Neuronal stem cell (in vitro differentiated cells): ENCODE measurements around the gene GMPS.

Experiments used
- DNase-seq: peaks from one replicate; pipeline ENCODE4 v3.0.0-alpha.2; 2013; ENCODE audit warnings: low spot score
- H2AFZ ChIP-seq: one replicate; pipeline ENCODE4 v1.6.1; 2013; ENCODE audit warnings: mild to moderate bottlenecking, low read length, inconsistent platforms
- H2AK5ac ChIP-seq: 2 replicates; pipeline ENCODE4 v1.6.1; 2013; ENCODE audit warnings: low read depth, mild to moderate bottlenecking, inconsistent platforms, low read length, moderate library complexity, mixed read lengths
- H2BK120ac ChIP-seq: 2 replicates; pipeline ENCODE4 v1.6.1; 2013; ENCODE audit warnings: low read depth, mild to moderate bottlenecking, inconsistent platforms, low read length, moderate library complexity, mixed read lengths
- H2BK12ac ChIP-seq: one replicate; pipeline ENCODE4 v1.6.1; 2013; ENCODE audit warnings: low read length, inconsistent platforms
- H2BK15ac ChIP-seq: 2 replicates; pipeline ENCODE4 v1.6.1; 2013; ENCODE audit warnings: mild to moderate bottlenecking, low read length, inconsistent platforms, mixed read lengths
- H2BK5ac ChIP-seq: one replicate; pipeline ENCODE4 v1.6.1; 2013; ENCODE audit warnings: inconsistent platforms, mild to moderate bottlenecking, low read length, moderate library complexity
- H3K14ac ChIP-seq: one replicate; pipeline ENCODE4 v1.6.1; 2013; ENCODE audit warnings: low read length, inconsistent platforms
- H3K18ac ChIP-seq: 2 replicates; pipeline ENCODE4 v1.6.1; 2013; ENCODE audit warnings: low read length, inconsistent platforms
- H3K23ac ChIP-seq: 2 replicates; pipeline ENCODE4 v1.6.1; 2013; ENCODE audit warnings: low read depth, mild to moderate bottlenecking, mixed read lengths, low read length, inconsistent platforms; ENCODE audit not compliant: poor library complexity
- H3K27ac ChIP-seq: replicated peaks from 3 replicates; pipeline ENCODE4 v1.5.1; 2013; ENCODE audit warnings: low read length, inconsistent platforms
- H3K27me3 ChIP-seq, 3 experiments: 2 replicates each; pipeline ENCODE4 v1.6.1; 2013; ENCODE audit warnings: low read length in 3 of 3, mild to moderate bottlenecking in 2 of 3, inconsistent platforms in 1 of 3, low read depth in 1 of 3, mixed read lengths in 1 of 3, moderate library complexity in 1 of 3; ENCODE audit not compliant: control insufficient read depth in 3 of 3, insufficient read depth in 3 of 3
- H3K36me3 ChIP-seq, 2 donors: replicated peaks in 1 of 2; 2 replicates each; pipeline ENCODE4 v1.6.1; 2013; ENCODE audit warnings: low read length in 2 of 2; ENCODE audit not compliant: control insufficient read depth in 2 of 2, insufficient read depth in 2 of 2
- H3K4ac ChIP-seq: 2 replicates; pipeline ENCODE4 v1.6.1; 2013; ENCODE audit warnings: inconsistent platforms, mild to moderate bottlenecking, low read length, moderate library complexity
- H3K4me1 ChIP-seq, 2 donors: 1 replicate in 1 of 2; 2 replicates in 1 of 2; pipeline ENCODE4 v1.6.1; 2013; ENCODE audit warnings: low read length in 2 of 2, low read depth in 1 of 2; ENCODE audit not compliant: control insufficient read depth in 2 of 2, insufficient read depth in 1 of 2
- H3K4me2 ChIP-seq: one replicate; pipeline ENCODE4 v1.6.1; 2013; ENCODE audit warnings: mild to moderate bottlenecking, low read length, inconsistent platforms; ENCODE audit not compliant: insufficient read depth, poor library complexity, severe bottlenecking
- H3K4me3 ChIP-seq, 2 donors: 2 replicates each; pipeline ENCODE4 v1.5.1; 2013; ENCODE audit warnings: low read length in 2 of 2, mild to moderate bottlenecking in 2 of 2, inconsistent platforms in 1 of 2, moderate library complexity in 1 of 2
- H3K79me1 ChIP-seq: one replicate; pipeline ENCODE4 v1.6.1; 2013; ENCODE audit warnings: low read depth, mild to moderate bottlenecking, inconsistent platforms, low read length, moderate library complexity
- H3K9ac ChIP-seq: one replicate; pipeline ENCODE4 v1.6.1; 2013; ENCODE audit warnings: mild to moderate bottlenecking, low read depth, low read length, inconsistent platforms; ENCODE audit not compliant: poor library complexity
- H3K9me3 ChIP-seq, 2 donors: replicated peaks in 1 of 2; 2 replicates each; pipeline versions ENCODE3 to v1.6.1; 2013; ENCODE audit warnings: low read length in 2 of 2, mild to moderate bottlenecking in 2 of 2, inconsistent platforms in 1 of 2, low read depth in 1 of 2, mixed read lengths in 1 of 2, moderate library complexity in 1 of 2; ENCODE audit not compliant: control insufficient read depth in 2 of 2, insufficient read depth in 1 of 2
- H4K8ac ChIP-seq: one replicate; pipeline ENCODE4 v1.6.1; 2013; ENCODE audit warnings: low read depth, mild to moderate bottlenecking, inconsistent platforms, low read length, moderate library complexity
- H4K91ac ChIP-seq: one replicate; pipeline ENCODE4 v1.6.1; 2013; ENCODE audit warnings: low read length, low read depth, mild to moderate bottlenecking, inconsistent platforms; ENCODE audit not compliant: poor library complexity
- WGBS, 2 donors: extraction: QIAGEN DNeasy Blood & Tissue Kit; methylation state at CpG; one replicate each; pipeline ENCODE4 v1.1.7; 2013; ENCODE audit warnings: missing lambda C conversion rate in 2 of 2, mixed read lengths in 1 of 2; ENCODE audit not compliant: insufficient read length in 2 of 2, insufficient replicate concordance in 1 of 2; ENCODE audit errors: extremely low coverage in 2 of 2; 5-methylcytosine and 5-hydroxymethylcytosine counted together

The GMPS gene

GRCh38 chr3:155921486-155921885 is 51.0 kb downstream of the GMPS start:
- Histone ChIP-seq H3K79me1 (no peaks in the 10 kb centered on the region), H4K91ac (no peak overlapping the region), H3K9me3 (no peaks in the 10 kb centered on the region), H3K4me1 (no peaks in the 10 kb centered on the region), H2AK5ac (no peak overlapping the region), H3K23ac (no peak overlapping the region), H3K18ac (no peak overlapping the region), H2BK120ac (no peak overlapping the region), H2AFZ (no peak overlapping the region), H2BK5ac (no peak overlapping the region), H2BK15ac (no peak overlapping the region), H2BK12ac (no peak overlapping the region), H4K8ac (no peak overlapping the region), H3K27me3 (no peaks in the 10 kb centered on the region), H3K36me3 (peaks cover 7 to 99% of the 10 kb centered on the region in 2 donors), H3K9ac (no peak overlapping the region), H3K4me2 (no peak overlapping the region), H3K4ac (no peak overlapping the region), H3K27ac (no peak overlapping the region), H3K14ac (no peak overlapping the region), H3K4me3 (no peak overlapping the region)
- DNase-seq = no peak
- WGBS, 2 donors = no CpG with 5 or more reads among the region's 2 CpGs

GRCh38 chr3:155934230-155934629 is 63.8 kb downstream of the GMPS start:
- DNase-seq = no peak
- no CpG with 5 or more reads among the region's 2 CpGs for WGBS, 2 donors
- H3K27me3 ChIP-seq = no peaks in the 10 kb centered on the region
- H3K4me3 ChIP-seq = no peak overlapping the region
- H3K9ac ChIP-seq = no peak overlapping the region
- no peak overlapping the region for H3K23ac ChIP-seq
- no peak overlapping the region for H2AK5ac ChIP-seq
- H3K18ac ChIP-seq = no peak overlapping the region
- peaks cover 23 to 87% of the 10 kb centered on the region in 2 donors for H3K36me3 ChIP-seq
- H3K14ac ChIP-seq = no peak overlapping the region
- H3K4ac ChIP-seq = no peak overlapping the region
- H3K4me2 ChIP-seq = no peak overlapping the region
- H4K91ac ChIP-seq = no peak overlapping the region
- H3K79me1 ChIP-seq = no peaks in the 10 kb centered on the region
- no peak overlapping the region for H2BK12ac ChIP-seq
- H4K8ac ChIP-seq = no peak overlapping the region
- H2BK120ac ChIP-seq = no peak overlapping the region
- no peak overlapping the region for H3K27ac ChIP-seq
- H3K9me3 ChIP-seq = no peaks in the 10 kb centered on the region
- H3K4me1 ChIP-seq = no peaks in the 10 kb centered on the region
- no peak overlapping the region for H2AFZ ChIP-seq
- H2BK5ac ChIP-seq = no peak overlapping the region
- no peak overlapping the region for H2BK15ac ChIP-seq

- Histone ChIP-seq H3K79me1 (no peaks in the 10 kb centered on the region), H2BK120ac (no peak overlapping the region)
- DNase-seq = no peak
Measured at GRCh38 chr3:155938409-155938808, 68.0 kb downstream of the GMPS start.

GRCh38 chr3:155941354-155941753 is 70.9 kb downstream of the GMPS start:
- Histone ChIP-seq H2AK5ac (no peak overlapping the region), H3K18ac (no peak overlapping the region), H3K36me3 (peaks cover 10 to 82% of the 10 kb centered on the region in 2 donors), H2BK120ac (no peak overlapping the region), H3K4ac (no peak overlapping the region), H3K27me3 (no peaks in the 10 kb centered on the region), H3K4me2 (no peak overlapping the region), H3K9me3 (no peaks in the 10 kb centered on the region), H4K91ac (no peak overlapping the region), H2BK5ac (no peak overlapping the region), H2AFZ (no peak overlapping the region), H4K8ac (no peak overlapping the region), H3K27ac (no peak overlapping the region), H3K79me1 (no peaks in the 10 kb centered on the region), H3K23ac (no peak overlapping the region), H2BK15ac (no peak overlapping the region), H3K9ac (no peak overlapping the region), H3K4me1 (no peaks in the 10 kb centered on the region), H2BK12ac (no peak overlapping the region), H3K4me3 (no peak overlapping the region), H3K14ac (no peak overlapping the region)
- no peak for DNase-seq
- no CpG with 5 or more reads among the region's 5 CpGs for whole genome bisulfite sequencing, 2 donors

More at GRCh38 chr3:155938409-155938808, 68.0 kb downstream of the GMPS start:
- Histone ChIP-seq H3K4me1 (no peaks in the 10 kb centered on the region), H4K8ac (no peak overlapping the region), H3K36me3 (peaks cover 19 to 94% of the 10 kb centered on the region in 2 donors), H3K18ac (no peak overlapping the region), H2BK5ac (no peak overlapping the region), H3K4me3 (no peak overlapping the region), H3K14ac (no peak overlapping the region), H2BK15ac (no peak overlapping the region), H3K9me3 (no peaks in the 10 kb centered on the region), H3K4ac (no peak overlapping the region), H3K27ac (no peak overlapping the region), H4K91ac (no peak overlapping the region), H2AK5ac (no peak overlapping the region), H2AFZ (no peak overlapping the region), H3K23ac (no peak overlapping the region), H2BK12ac (no peak overlapping the region), H3K4me2 (no peak overlapping the region), H3K9ac (no peak overlapping the region), H3K27me3 (no peaks in the 10 kb centered on the region)
- no CpG with 5 or more reads among the region's 2 CpGs for WGBS, 2 donors
